NCI-H2029 treated with DMSO at 0.1 percent for 48 hours (cell line): ENCODE measurements around the gene DIP2B.

Experiments used
- DNase-seq: peaks from one replicate; lab custom pipeline; 2025; lab: John Stamatoyannopoulos, UW

DIP2B gene

DNA sequence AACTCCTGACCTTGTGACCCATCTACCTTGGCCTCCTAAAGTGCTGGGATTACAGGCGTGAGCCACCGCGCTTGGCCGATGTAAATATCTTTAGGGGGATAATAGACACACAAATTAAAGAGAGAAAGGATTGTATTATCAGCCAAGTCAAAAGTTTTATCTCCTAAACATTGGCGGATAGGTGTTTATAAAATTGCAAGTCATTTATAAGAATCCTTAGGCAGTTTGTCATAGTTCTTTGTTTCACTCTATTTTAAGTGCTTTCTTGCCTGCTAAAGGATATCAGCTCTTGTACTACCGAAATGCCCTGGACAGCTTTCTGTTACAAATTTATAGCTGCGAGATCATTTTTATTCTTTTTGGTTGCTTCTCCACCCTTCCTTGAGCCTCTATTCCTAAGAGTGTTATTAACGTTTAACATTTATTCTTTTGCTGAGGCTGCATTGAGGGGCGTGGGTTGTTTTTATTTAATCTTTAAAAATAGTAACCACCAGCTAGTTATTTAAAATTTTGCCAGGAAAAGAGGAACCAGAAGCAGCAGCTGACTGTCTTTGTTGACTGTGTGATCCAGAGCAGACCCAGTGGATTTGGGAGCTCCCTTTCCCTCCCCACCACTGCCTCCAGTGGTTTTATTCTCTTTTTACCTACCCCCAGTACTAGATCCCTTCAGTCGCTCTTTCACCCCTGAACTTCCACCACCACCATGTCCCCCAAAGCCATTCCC, 106.4 kb downstream of the DIP2B start:
- DNase-seq: no peak

- no peak for DNase-seq
Observed at GRCh38 chr12:50612882-50613281, 108.1 kb downstream of the DIP2B start.

- no peak for DNase-seq
Observed at GRCh38 chr12:50613463-50613862, 108.7 kb downstream of the DIP2B start.

- DNase-seq: no peak
Observed at GRCh38 chr12:50614167-50614759, 109.5 kb downstream of the DIP2B start.

- DNase-seq: no peak
Observed at GRCh38 chr12:50615145-50615906, 110.5 kb downstream of the DIP2B start.

- DNase-seq: no peak
Observed at GRCh38 chr12:50615907-50616296, 111.1 kb downstream of the DIP2B start.

GRCh38 chr12:50617657-50618056, 112.9 kb downstream of the DIP2B start:
- DNase-seq: no peak

- no peak for DNase-seq
Observed at GRCh38 chr12:50618864-50619609, 114.3 kb downstream of the DIP2B start.

GRCh38 chr12:50619610-50619958, 114.8 kb downstream of the DIP2B start:
- no peak for DNase-seq

DNA sequence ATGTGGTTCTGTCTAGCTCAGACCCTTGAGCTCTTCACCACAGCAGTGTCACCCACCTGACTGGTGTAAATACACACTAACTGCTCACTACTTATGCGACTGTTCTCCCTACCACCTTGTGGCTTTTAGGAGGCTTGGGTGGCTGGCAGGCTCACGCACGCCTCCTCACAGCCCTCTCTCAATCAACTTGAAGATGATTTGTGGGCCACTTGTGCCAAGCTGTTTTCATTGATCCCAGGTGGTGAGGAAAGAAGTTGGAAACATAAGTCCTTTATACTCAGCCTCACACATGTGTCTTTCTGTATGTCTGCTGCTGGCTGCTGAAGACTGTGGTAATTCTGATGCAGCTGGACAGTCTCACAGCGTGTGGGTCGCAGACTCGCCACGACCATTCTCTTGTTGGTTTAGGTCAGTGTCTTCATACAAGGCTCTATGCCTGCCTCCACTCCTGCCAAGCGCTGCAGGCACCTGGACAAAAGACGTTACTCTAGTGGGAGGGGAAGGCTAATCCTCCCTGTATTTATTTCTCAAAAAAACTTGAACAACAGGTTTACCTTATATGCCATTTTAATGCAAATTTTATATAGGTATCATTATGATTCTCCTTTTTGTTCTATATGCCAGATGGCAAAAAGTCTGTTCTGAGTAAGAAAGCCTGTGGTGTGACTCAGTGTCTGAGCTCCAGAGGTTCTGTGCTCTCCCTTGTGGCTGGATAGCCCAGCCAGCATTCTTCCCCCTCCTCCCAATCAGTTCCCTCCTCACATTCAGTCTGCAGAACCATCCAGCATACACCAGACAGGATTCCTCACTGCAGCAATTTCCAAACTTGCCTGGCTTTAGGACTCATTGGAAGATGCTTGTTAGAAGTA, 115.6 kb downstream of the DIP2B start:
- DNase-seq: peak; percentile 47

DNA sequence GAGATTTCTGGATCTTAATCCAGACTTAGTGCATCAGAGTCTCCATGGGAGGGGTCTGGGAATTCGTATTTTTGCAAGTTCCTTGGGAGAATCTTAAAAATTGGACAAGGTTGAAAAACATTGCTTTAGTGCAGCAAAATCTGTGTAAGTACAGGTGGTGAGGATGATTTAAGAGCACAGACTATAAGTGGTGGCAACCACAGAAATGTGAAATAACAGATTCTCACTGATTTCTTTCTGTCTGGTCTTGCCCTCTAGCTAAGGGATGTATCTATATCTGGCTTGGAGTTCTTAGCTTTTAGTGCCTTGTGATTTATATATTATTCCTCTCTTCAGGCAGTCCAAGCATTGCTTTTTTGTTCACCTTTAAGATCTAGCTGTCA, 116.2 kb downstream of the DIP2B start:
- DNase-seq: no peak

DNA sequence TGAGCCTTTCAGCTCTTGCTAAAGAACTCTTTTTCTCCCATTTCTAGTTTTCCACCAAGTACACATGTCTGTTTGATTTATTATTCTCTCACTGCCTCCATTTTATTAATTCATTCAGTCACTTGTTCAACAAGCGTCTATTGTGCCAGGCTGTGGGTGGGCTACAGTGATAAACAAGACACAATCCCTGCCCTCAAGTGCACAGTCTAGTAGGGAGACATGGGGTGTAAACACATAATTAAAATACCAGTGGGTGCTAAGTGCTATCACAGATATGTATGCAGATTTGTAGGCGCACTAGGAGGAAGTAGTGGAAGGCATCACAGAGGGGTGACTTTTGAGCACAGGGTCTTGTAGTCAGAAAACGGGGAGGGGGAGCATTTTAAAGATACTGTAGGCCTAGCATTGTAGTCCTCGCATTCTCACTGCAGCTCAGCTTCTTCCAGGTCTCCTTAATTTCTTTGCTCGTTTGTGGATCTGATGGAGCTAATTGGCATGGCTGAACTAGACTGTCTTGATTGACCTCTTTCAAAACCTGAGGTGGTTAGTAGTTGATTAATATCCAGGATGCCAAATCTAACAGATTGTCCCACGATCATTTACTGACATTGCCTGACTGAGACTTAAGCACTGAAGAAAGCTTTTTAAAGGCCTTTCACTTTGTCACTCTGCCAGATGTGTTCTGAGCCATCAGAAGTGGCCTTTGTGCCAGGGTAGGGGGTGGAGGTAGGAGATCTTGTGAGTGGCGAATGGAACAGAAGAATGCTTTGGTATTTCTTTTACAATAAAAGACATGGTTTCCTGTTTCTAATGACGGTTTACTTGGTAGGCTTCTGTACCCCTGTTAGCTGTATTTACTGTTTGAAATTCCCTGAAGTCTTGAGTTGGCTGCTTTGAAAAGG, 116.9 kb downstream of the DIP2B start:
- DNase-seq: peak; percentile 34

GRCh38 chr12:50625029-50625925, 120.5 kb downstream of the DIP2B start:
- DNase-seq: no peak

DNA sequence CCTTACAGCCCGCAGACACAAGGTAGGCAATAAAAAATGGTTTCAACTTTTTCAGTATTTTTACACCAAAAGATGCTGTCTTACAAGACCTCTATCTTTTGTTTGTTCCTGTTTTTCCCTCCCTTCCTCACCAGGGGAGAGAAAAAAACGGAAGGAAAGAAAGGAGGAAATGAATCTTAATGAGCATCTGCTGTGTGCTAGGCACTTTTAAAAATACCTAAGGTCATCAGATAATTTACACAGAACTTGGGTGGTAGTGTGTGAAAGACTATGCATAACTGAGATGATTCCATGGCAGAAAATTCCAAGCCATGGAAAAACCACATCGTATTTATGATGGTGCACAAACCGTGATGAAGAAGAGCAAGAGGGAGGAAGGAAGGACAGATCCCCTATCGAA, 121.2 kb downstream of the DIP2B start:
- DNase-seq: no peak

GRCh38 chr12:50627491-50627890, 122.7 kb downstream of the DIP2B start:
- no peak for DNase-seq

- no peak for DNase-seq
Observed at GRCh38 chr12:50628394-50628793, 123.6 kb downstream of the DIP2B start.

DNA sequence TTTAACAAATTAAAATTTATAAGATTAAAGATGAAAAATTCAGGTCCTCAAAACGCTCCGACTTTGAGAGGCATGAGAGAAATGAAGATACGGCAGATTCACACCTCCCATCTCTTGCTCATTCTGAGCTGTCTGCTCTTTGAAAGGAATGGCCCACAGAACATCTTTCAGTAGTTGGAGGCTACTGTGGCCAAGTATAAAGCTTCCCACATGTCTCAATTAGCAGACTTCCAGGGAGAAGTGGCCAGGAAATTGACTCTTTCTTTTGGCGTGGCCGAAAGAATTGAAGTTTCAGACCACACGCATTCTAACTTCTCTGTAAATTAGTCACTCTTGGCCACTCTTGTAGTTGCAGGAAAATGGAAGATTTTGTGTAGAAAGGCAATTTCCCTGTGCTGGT, 129.2 kb downstream of the DIP2B start:
- no peak for DNase-seq

GRCh38 chr12:50634379-50634778, 129.6 kb downstream of the DIP2B start:
- DNase-seq: no peak

DNA sequence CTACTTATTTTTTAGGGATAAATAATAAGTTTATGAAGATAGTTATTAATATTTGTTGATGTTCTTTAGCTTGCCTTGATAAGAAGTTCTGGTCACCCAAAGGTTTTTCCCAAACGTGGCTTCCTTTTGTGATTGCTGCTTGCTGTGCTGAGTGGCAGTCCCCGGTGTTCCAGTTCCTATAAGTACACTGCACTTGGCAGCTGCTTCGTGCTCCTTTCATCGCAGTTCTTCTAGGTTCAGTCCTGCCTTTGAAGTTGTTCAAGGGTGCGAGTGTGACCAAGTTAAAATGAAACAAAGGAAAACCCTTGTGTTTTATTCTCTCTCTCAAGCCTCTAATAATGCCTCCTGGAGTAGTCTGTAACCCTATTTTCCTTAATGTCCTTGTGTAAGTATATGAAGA, 130.6 kb downstream of the DIP2B start:
- DNase-seq: no peak

GRCh38 chr12:50635857-50636256, 131.1 kb downstream of the DIP2B start:
- no peak for DNase-seq
